GM21526 (cell line): ENCODE results near the gene VPS26C.
"Not testable (repeated sequence)": the region's sequence is repeated elsewhere in the genome, so short reads cannot be mapped to it uniquely, and the experiment has no call there.

Experiments used
- ATAC-seq: cut with Tn5 transposase; IDR thresholded peaks from one replicate; pipeline ENCODE4 v1.9.1; 2021; ENCODE audit warnings: moderate library complexity; ENCODE audit not compliant: unreplicated experiment, low FRiP score

Gene VPS26C

DNA sequence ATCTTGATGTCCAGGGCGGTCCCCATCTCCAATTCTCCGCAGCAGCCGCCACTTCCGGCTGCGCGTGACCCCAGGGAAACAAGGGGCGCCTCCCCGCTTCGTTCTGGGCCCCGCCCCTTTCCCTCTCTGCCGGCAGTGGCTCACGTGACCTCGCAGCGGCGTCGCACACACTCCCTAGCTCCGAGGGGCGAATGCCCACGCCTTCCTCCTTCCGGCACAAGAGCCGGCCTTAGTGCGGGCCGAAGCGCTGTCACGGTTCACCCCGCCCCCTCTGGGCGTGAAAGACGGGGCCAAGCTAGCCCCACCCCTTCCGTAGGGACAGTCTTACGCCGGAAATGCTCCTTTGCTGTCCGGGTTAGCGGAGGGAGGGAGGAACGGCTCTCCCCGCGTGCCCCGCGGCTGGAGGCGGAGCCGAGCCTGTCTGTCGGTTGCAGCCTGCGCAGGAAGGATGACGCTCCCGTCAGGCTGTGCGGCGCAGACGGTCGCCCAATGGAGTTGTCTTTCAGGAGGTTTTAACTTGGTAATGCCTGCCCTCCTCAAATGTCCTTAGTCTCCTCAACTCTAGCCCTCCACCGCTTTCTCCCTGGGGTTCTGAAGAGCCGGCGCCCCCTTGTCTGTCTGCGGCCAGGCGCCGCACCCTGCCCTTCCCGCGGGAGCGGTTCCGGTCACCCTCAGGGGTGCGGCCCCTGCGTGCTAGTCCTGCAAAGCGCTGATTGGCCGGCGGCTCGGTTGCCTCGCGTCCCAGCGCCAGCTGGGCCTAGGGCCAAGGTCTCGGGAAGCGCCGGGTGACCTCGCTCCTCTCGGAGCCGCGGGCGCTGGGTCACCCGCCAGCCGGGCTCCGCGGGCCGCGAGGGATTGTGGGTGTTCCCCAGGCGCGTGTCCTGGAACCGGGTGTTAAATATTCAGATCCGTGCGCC, at the start of gene VPS26C:
TSS of gene VPS26C (minus strand) at position 66 of the 917 bp plus-strand sequence. CDS start at position 26, 40 bp downstream.
- ATAC-seq, result peak; percentile 91

DNA sequence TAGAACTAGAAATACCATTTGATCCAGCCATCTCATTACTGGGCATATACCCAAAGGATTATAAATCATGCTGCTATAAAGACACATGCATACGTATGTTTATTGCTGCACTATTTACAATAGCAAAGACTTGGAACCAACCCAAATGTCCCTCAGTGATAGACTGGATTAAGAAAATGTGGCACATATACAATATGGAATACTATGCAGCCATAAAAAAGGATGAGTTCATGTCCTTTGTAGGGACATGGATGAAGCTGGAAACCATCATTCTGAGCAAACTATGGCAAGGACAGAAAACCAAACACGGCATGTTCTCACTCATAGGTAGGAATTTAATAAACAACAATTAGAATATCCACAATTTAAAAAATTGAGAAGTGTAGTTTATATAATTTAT, 48.9 kb upstream of the VPS26C start:
- not testable (repeated sequence) for ATAC-seq

DNA sequence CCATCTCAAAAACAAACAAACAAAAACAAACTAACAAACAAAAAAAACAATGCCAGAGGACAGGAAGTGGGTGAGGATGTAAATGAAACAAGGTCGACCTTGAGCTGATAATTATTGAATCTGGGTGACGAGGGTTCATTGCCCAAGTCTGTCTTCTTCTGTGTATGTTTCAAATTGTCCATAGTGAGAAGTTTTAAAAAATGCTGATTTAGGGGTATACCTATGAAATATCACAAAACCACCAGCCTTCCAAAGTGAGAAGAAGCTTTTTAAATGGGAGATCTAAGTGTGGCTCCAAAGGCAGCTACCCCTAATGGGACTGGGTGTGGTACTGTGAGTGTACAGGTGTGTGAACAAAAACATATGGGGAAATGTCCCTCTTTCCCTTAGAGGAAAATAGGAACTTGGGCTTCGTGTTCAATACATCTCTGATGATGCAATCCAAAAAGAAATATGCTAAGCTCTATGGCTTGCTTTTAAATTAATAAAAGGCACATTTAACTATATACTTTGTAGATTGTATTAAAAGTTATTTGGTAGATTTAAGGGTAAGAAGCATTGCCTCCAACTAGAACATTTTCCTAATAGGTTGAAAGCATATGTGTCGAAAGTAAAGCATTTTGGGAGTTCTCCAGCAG, 33.1 kb upstream of the VPS26C start:
- ATAC-seq, result no peak

GRCh38 chr21:37297364-37297763, 30.2 kb upstream of the VPS26C start:
- no peak for ATAC-seq

DNA sequence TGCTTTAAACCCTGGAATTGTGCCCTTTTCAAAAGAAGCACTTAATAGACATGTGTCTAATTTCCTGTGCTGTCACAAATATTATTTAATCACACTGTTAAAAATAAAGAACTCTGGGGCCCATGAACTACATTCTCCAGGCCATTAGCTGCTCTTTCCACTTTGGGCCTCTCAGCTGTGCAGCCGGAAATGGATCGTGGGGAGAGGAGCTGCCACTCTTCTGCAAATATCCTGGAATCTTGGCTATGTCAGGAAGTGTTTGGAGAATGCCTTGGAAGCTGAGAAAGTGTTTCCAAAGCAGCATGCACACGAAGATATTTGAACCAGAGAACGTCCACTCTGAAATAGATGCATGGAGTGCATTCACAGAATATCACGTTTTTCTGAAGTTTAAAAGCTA, 27.5 kb upstream of the VPS26C start:
- no peak for ATAC-seq

DNA sequence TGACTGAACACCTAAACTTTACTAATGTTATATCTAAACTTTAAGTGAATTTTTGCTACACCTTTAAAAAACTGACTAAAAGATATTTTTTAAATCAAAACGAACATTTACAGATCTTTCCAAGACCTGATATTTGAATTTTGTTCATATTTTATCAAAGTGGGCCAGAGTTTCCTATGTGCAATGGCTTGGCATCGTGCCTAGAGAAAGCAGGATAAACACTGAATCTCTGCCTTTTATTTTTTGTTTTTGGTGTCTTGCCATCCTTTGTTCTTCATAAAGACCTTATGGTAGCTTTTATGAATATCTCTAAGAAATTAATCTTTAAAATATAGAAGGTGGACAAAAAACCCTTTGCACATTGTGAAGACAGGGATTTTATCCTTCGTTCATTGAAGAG, 25.8 kb upstream of the VPS26C start:
- ATAC-seq, result no peak

GRCh38 chr21:37292041-37292440, 24.9 kb upstream of the VPS26C start:
- no peak for ATAC-seq

- not testable (repeated sequence) for ATAC-seq
These were observed 16.1 kb upstream of the VPS26C start for GRCh38 chr21:37283191-37283710.

DNA sequence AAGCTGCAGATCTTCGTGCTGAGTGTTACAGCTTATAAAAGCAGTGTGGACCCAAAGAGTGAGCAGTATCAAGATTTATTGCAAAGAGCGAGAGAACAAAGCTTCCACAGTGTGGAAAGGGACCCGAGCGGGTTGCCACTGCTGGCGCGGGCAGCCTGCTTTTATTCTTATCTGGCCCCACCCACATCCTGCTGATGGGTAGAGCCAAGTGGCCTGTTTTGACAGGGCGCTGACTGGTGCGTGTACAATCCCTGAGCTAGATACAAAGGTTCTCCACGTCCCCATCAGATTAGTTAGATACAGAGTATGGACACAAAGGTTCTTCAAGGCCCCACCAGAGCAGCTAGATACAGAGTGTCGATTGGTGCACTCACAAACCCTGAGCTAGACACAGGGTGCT, 15.5 kb upstream of the VPS26C start:
- ATAC-seq, result not testable (repeated sequence)

- ATAC-seq, result no peak
These were observed 14.9 kb upstream of the VPS26C start for GRCh38 chr21:37281993-37282392.

DNA sequence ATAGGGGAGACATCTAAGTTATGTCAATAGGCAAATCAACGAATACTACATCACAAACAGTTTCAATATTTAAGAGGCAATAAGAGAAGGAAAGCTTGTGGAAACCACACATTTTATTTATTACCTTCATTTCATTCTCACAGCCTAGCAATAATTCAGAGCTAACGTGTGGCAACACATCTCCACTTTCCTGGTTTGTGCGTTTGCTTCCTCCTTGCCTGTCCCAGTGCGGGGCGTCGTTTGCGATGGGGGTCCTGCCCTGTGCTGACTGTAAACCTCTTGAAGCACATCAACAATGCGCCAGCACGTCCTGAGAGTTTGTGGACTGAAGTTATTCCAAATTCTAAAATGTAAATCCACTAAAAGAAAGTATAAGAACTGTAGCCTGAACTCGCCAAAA, 14.4 kb upstream of the VPS26C start:
- no peak for ATAC-seq

- ATAC-seq, result not testable (repeated sequence)
These were observed 12.1 kb upstream of the VPS26C start for GRCh38 chr21:37279271-37279670.

DNA sequence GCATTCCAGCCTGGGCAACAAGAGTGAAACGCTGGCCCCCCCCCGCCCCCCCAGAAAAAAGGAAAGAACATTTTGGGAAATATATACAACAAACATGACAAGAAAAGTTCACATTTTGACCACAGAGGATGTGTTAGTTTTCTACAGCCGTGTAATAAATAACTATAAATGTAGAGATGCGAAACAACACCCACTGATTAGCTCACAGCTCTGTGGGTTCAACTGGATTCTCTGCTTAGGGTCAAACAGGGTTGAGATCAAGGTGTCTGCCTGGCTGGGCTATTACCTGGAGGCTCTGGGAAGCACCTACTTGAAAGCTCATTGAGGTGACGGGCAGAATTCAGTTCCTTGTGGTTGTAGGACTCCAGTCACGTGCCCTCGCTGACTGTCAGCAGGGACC, 11.1 kb upstream of the VPS26C start:
- ATAC-seq, result no peak

DNA sequence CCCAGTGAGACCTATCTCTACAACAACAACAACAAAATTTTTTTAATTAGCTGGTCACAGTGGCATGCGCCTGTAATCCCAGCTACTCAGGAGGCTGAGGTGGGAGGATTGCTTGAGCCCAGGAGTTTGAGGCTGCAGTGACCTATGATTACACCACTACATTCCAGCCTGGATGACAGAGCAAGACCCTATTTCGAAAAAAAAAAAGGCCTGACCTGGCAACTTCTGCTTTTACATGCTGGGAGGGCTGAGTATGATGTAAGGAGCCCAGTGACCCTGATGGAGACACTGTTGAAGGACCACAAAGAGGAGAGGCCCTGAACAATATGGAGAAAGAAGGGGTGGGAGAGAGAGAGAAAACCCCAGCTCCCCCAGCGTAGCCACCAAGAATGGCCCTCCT, 9.2 kb upstream of the VPS26C start:
- ATAC-seq, result no peak

DNA sequence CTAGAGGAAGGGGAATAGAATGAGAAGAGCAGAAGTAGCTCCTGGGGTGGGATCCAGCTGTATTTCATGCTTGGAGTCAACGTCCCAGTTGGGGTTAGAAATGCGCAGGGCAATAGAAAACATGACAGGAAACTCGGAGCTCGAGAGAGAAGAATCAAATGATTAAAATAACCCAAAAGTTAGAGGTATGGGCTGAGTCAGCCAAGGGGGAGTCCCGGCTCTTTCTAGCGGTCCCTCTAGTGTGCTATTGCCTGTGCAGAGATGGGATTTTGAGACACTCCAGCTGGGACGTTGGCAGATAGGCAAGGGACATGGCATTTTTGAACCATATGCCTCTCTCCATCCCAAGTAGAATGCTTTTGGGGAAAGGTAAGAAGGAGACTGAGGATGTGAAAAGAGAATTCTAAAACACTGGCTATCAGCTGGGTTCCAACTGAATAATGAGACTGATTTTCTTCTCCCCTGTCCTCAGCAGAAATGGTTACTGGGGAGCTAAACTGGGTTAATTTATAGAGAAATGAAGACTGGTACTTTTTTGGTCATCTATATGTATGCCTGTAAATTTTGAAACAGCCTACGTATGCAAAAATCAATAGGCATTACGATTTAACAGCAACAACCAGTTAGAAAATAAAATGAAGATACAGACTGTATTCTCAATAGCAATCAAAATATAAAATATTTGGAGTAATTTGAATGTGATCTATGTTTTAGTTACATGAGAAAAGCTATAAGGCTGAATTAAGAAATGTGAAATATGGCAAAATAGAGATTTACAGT, 7.0 kb upstream of the VPS26C start:
- no peak for ATAC-seq

DNA sequence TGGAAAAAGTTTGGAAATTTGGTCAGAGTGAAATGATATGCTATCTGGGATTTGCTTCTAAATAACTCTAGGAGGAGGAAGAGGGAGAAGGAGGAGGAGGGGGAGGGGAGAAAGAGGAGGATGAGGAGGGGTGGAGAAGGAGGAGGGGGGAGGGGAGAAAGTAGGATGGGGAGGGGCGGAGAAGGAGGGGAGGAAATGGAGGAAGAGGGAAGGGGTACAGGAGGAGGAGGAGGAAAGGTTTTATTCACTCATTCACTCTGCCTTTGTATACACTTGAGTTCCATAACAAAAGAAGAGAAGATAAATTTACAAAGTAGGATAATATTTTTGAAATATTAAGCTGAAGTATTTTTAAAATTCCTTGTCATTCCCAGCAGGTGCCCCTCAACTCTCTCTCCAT, 6.3 kb upstream of the VPS26C start:
- ATAC-seq, result no peak

DNA sequence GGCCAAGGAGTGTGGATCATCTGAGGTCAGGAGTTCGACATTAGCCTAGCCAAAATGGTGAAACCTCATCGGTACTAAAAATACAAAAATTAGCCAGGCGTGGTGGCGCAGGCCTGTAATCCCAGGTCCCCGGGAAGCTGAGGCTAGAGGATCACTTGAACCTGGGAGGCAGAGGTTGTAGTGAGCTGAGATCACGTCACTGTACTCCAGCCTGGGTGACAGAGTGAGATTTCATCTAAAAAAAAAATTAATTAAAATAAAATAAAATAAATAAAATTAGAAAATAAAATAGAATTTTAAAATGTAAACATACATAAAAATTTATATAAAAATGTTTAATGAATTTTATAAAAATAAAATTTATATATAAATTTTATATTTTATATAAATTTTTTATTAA, 5.8 kb upstream of the VPS26C start:
- no peak for ATAC-seq

GRCh38 chr21:37270576-37271365, 3.6 kb upstream of the VPS26C start:
- ATAC-seq, result no peak

DNA sequence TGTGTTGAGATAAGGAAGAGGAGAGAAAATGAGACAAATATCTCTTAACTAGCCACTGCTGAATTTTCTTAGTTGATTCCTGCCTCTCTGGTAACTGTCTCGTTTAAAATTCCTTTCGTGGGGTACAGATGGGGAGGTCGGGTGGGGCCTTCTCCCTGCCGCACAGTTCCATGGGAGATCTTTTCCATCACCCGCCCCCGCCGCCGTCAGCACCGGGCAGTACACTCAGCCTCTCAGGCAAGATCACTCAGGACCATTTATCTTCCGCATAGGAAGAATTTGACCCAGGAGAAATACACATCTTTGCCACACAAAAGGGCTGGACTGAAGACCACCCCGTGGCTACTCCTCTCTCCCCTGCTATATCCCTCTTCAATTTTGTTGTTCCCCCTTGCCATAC, 2.3 kb upstream of the VPS26C start:
- ATAC-seq, result no peak

GRCh38 chr21:37268186-37268503, 1.0 kb upstream of the VPS26C start:
- no peak for ATAC-seq
